ENCODE measurements around the gene THY1.

Gene THY1

GRCh38 chr11:119424775-119425174, 1.8 kb upstream of the THY1 start:
- H3K4me3 ChIP-seq (ENCODE audit: low read depth, low read length): no peak overlapping the region
- TF ChIP-seq CTCF (IDR thresholded peaks at IDR 0.05; ENCODE audit: control insufficient read depth, extremely low read depth, insufficient read depth): no peak
- no peak for DNase-seq (ENCODE audit: low read depth)

- DNase-seq (ENCODE audit: low read depth): no peak
- TF ChIP-seq CTCF (IDR thresholded peaks at IDR 0.05; ENCODE audit: control insufficient read depth, extremely low read depth, insufficient read depth): no peak
- H3K4me3 ChIP-seq (ENCODE audit: low read depth, low read length): no peak overlapping the region
These were observed 1.3 kb upstream of the THY1 start for GRCh38 chr11:119424276-119424675.

- no peak for DNase-seq (ENCODE audit: low read depth)
- TF ChIP-seq CTCF (IDR thresholded peaks at IDR 0.05; ENCODE audit: control insufficient read depth, extremely low read depth, insufficient read depth): no peak
- no peak overlapping the region for H3K4me3 ChIP-seq (ENCODE audit: low read depth, low read length)
These were observed 710 bp upstream of the THY1 start for GRCh38 chr11:119423509-119424254.

GRCh38 chr11:119421941-119422808, 797 bp downstream of the THY1 start:
- DNase-seq (ENCODE audit: low read depth): no peak
- no peak for TF ChIP-seq CTCF (IDR thresholded peaks at IDR 0.05; ENCODE audit: control insufficient read depth, extremely low read depth, insufficient read depth)
- no peak overlapping the region for H3K4me3 ChIP-seq (ENCODE audit: low read depth, low read length)

- no peak overlapping the region for H3K4me3 ChIP-seq (ENCODE audit: low read depth, low read length)
- DNase-seq (ENCODE audit: low read depth): no peak
These were observed 1.6 kb downstream of the THY1 start for GRCh38 chr11:119421351-119421750.

GRCh38 chr11:119420631-119421030, 2.3 kb downstream of the THY1 start:
- TF ChIP-seq CTCF (IDR thresholded peaks at IDR 0.05; ENCODE audit: control insufficient read depth, extremely low read depth, insufficient read depth): no peak
- no peak overlapping the region for H3K4me3 ChIP-seq (ENCODE audit: low read depth, low read length)
- DNase-seq (ENCODE audit: low read depth): no peak

More at GRCh38 chr11:119421351-119421750, 1.6 kb downstream of the THY1 start:
- TF ChIP-seq CTCF (IDR thresholded peaks at IDR 0.05; ENCODE audit: control insufficient read depth, extremely low read depth, insufficient read depth): no peak

All from LNCaP clone FGC (cell line).